Fibroblast of villous mesenchyme (primary cell): Measurements from ENCODE around the gene CORIN. TPM values are rescaled to one million over a fixed set of nuclear protein-coding genes. Genes with fewer than 3 reads are reported as not detected.

Experiments used
- DNase-seq: peaks from one replicate; pipeline ENCODE4 v3.0.0-alpha.2; 2010; ENCODE audit warnings: low read depth
- H3K4me3 ChIP-seq: 2 replicates; pipeline ENCODE4 v1.5.1; 2011; ENCODE audit warnings: low read depth, mild to moderate bottlenecking, low read length
- CTCF ChIP-seq: IDR thresholded peaks from 2 replicates; pipeline ENCODE4 v1.5.1; 2012; ENCODE audit warnings: low read depth, mild to moderate bottlenecking, low read length; ENCODE audit not compliant: insufficient read depth
- total RNA-seq: library from RNA; depleted of rRNA; stranded (reverse); fragments of >200 nt; gene quantifications from 2 replicates; pipeline ENCODE4 v1.2.3, GENCODE V29; 2012

CORIN gene
- total RNA-seq, 1 donor, result 5.6 TPM

- DNase-seq, result no peak
- TF ChIP-seq CTCF, result no peak
- no peak overlapping the region for H3K4me3 ChIP-seq
Observed at GRCh38 chr4:47848041-47848440, 10.2 kb upstream of the CORIN start.

GRCh38 chr4:47842985-47843384 is 5.1 kb upstream of the CORIN start:
- DNase-seq, result no peak
- no peak for TF ChIP-seq CTCF
- no peak overlapping the region for H3K4me3 ChIP-seq

- peak; percentile 46 for DNase-seq
- no peak for TF ChIP-seq CTCF
- H3K4me3 ChIP-seq, result no peak overlapping the region
Observed at GRCh38 chr4:47840291-47840690, 2.4 kb upstream of the CORIN start.

- no peak overlapping the region for H3K4me3 ChIP-seq
- peak; percentile 79 for DNase-seq
- TF ChIP-seq CTCF, result peak; percentile 52
Observed at GRCh38 chr4:47839259-47839658, 1.4 kb upstream of the CORIN start.

- no peak for TF ChIP-seq CTCF
- no peak for DNase-seq
- no peak overlapping the region for H3K4me3 ChIP-seq
Observed at GRCh38 chr4:47838445-47838844, 578 bp upstream of the CORIN start.

- DNase-seq, result no peak
- H3K4me3 ChIP-seq, result peak overlapping the region; percentile 69
Observed at GRCh38 chr4:47837094-47837907, 566 bp downstream of the CORIN start.

More at GRCh38 chr4:47837094-47837907, 566 bp downstream of the CORIN start:
- TF ChIP-seq CTCF, result no peak
